GM13977 (cell line): ENCODE measurements around the gene SFR1.
A peak's percentile ranks its signal among the peaks of the same experiment; 100 is the strongest.

Source experiments
- DNase-seq: peaks from one replicate; pipeline ENCODE4 v3.0.0; 2012; ENCODE audit warnings: low spot score
- CTCF ChIP-seq: IDR thresholded peaks from 2 replicates; pipeline ENCODE4 v1.5.1; 2012; ENCODE audit warnings: mild to moderate bottlenecking, control low read depth; ENCODE audit not compliant: insufficient read depth; ENCODE audit errors: extremely low read depth, missing control alignments
- in situ Hi-C: fragments of 300-500 bp; cut with MboI; formaldehyde crosslinking; loops from one replicate; pipeline ENCODE4 v1.12.0; 2022; ENCODE audit warnings: low sequenced_read_pairs, low pct_unique_long_range_greater_than_20kb, mixed read lengths, inconsistent platforms; ENCODE audit not compliant: unreplicated experiment

The SFR1 gene

GRCh38 chr10:104138131-104138530, 16.2 kb downstream of the SFR1 start:
- no peak for TF ChIP-seq CTCF
- DNase-seq: no peak
- in situ Hi-C loops: no loop called here

GRCh38 chr10:104139221-104139620, 17.2 kb downstream of the SFR1 start:
- TF ChIP-seq CTCF: peak; percentile 29
- in situ Hi-C loops: no loop called here
- DNase-seq: no peak

- no peak for TF ChIP-seq CTCF
- in situ Hi-C loops: no loop called here
- DNase-seq: no peak
Measured at GRCh38 chr10:104142081-104142480, 20.1 kb downstream of the SFR1 start.

GRCh38 chr10:104143829-104144228, 21.9 kb downstream of the SFR1 start:
- DNase-seq: no peak
- in situ Hi-C loops: no loop called here
- no peak for TF ChIP-seq CTCF

- no peak for TF ChIP-seq CTCF
- in situ Hi-C loops: no loop called here
- no peak for DNase-seq
Measured at GRCh38 chr10:104144931-104145330, 23.0 kb downstream of the SFR1 start.

GRCh38 chr10:104146882-104147281, 24.9 kb downstream of the SFR1 start:
- no peak for DNase-seq
- TF ChIP-seq CTCF: no peak

GRCh38 chr10:104150139-104150538, 28.2 kb downstream of the SFR1 start:
- in situ Hi-C loops: no loop called here
- TF ChIP-seq CTCF: no peak
- no peak for DNase-seq

More at GRCh38 chr10:104146882-104147281, 24.9 kb downstream of the SFR1 start:
- in situ Hi-C loops: no loop called here
